Measurements from ENCODE around the gene PMIS2.
"Not testable (repeated sequence)": the region's sequence is repeated elsewhere in the genome, so short reads cannot be mapped to it uniquely, and the experiment has no call there.

PMIS2 gene

GRCh38 chr19:35601971-35602370 lies 16.0 kb downstream of the PMIS2 start:
- H3K27me3 ChIP-seq (replicated peaks; ENCODE audit: control insufficient read depth, insufficient read depth, low read length) = no peaks in the 10 kb centered on the region
- no peak overlapping the region for H3K4me3 ChIP-seq (replicated peaks; ENCODE audit: low read depth, low read length)
- H3K36me3 ChIP-seq (ENCODE audit: control insufficient read depth, insufficient read depth, low read length) = no peaks in the 10 kb centered on the region
- no peak for TF ChIP-seq CTCF (IDR thresholded peaks at IDR 0.05; ENCODE audit: insufficient read depth, low read length, poor library complexity, severe bottlenecking)
- no peak for DNase-seq (ENCODE audit: extremely low read depth, insufficient read length)

- not testable (repeated sequence) for H3K36me3 ChIP-seq (ENCODE audit: control insufficient read depth, insufficient read depth, low read length); DNase-seq (ENCODE audit: extremely low read depth, insufficient read length); H3K27me3 ChIP-seq (replicated peaks; ENCODE audit: control insufficient read depth, insufficient read depth, low read length); H3K4me3 ChIP-seq (replicated peaks; ENCODE audit: low read depth, low read length)
Observed at GRCh38 chr19:35604436-35604835, 18.5 kb downstream of the PMIS2 start.

DNA sequence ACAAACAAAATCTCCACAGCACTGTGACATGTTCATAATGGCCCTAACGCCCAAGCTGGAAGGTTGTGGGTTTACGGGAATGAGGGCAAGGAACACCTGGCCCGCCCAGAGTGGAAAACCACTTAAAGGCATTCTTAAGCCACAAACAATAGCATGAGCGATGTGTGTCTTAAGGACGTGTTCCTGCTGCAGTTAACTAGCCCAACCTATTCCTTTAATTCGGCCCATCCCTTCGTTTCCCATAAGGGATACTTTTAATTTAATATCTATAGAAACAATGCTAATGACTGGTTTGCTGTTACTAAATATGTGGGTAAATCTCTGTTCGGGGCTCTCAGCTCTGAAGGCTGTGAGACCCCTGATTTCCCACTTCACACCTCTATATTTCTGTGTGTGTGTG lies 21.2 kb downstream of the PMIS2 start:
- H3K36me3 ChIP-seq (ENCODE audit: control insufficient read depth, insufficient read depth, low read length); H3K27me3 ChIP-seq (replicated peaks; ENCODE audit: control insufficient read depth, insufficient read depth, low read length); H3K4me3 ChIP-seq (replicated peaks; ENCODE audit: low read depth, low read length); DNase-seq (ENCODE audit: extremely low read depth, insufficient read length): not testable (repeated sequence)

GRCh38 chr19:35607661-35608060 lies 21.7 kb downstream of the PMIS2 start:
- TF ChIP-seq CTCF (IDR thresholded peaks at IDR 0.05; ENCODE audit: insufficient read depth, low read length, poor library complexity, severe bottlenecking) = no peak
- H3K27me3 ChIP-seq (replicated peaks; ENCODE audit: control insufficient read depth, insufficient read depth, low read length) = no peaks in the 10 kb centered on the region
- H3K36me3 ChIP-seq (ENCODE audit: control insufficient read depth, insufficient read depth, low read length) = no peaks in the 10 kb centered on the region
- no peak overlapping the region for H3K4me3 ChIP-seq (replicated peaks; ENCODE audit: low read depth, low read length)
- DNase-seq (ENCODE audit: extremely low read depth, insufficient read length) = no peak

- DNase-seq (ENCODE audit: extremely low read depth, insufficient read length) = no peak
- Histone ChIP-seq H3K27me3 (replicated peaks; ENCODE audit: control insufficient read depth, insufficient read depth, low read length) (no peaks in the 10 kb centered on the region), H3K4me3 (replicated peaks; ENCODE audit: low read depth, low read length) (no peak overlapping the region), H3K36me3 (ENCODE audit: control insufficient read depth, insufficient read depth, low read length) (no peaks in the 10 kb centered on the region)
- TF ChIP-seq CTCF (IDR thresholded peaks at IDR 0.05; ENCODE audit: insufficient read depth, low read length, poor library complexity, severe bottlenecking) = no peak
Observed at GRCh38 chr19:35608251-35608650, 22.3 kb downstream of the PMIS2 start.

- no peak overlapping the region for H3K4me3 ChIP-seq (replicated peaks; ENCODE audit: low read depth, low read length)
- peak; percentile 5 for TF ChIP-seq CTCF (IDR thresholded peaks at IDR 0.05; ENCODE audit: insufficient read depth, low read length, poor library complexity, severe bottlenecking)
- peak; percentile 73 for DNase-seq (ENCODE audit: extremely low read depth, insufficient read length)
Observed at GRCh38 chr19:35609851-35610353, 23.9 kb downstream of the PMIS2 start.

DNA sequence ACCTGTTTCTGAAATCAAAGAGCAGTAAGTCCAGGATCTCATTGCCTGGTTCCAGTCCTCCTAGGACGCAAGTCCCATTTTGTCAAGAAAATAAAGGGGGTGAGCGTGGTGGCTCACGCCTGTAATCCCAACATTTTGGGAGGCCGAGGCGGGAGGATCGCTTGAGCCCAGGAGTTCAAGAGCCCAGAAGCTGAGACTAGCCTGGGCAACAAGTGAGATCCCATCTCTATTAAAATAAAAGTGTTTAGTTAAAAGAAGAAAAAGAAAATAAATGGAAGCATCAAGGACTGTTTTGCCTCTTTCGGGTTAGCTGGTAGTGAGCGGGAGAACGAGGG lies 26.2 kb downstream of the PMIS2 start:
- Histone ChIP-seq H3K36me3 (ENCODE audit: control insufficient read depth, insufficient read depth, low read length) (peaks cover 11% of the 10 kb centered on the region), H3K4me3 (replicated peaks; ENCODE audit: low read depth, low read length) (peak overlapping the region; percentile 19), H3K27me3 (replicated peaks; ENCODE audit: control insufficient read depth, insufficient read depth, low read length) (no peaks in the 10 kb centered on the region)
- no peak for TF ChIP-seq CTCF (IDR thresholded peaks at IDR 0.05; ENCODE audit: insufficient read depth, low read length, poor library complexity, severe bottlenecking)
- peak; percentile 39 for DNase-seq (ENCODE audit: extremely low read depth, insufficient read length)

More at GRCh38 chr19:35609851-35610353, 23.9 kb downstream of the PMIS2 start:
- Histone ChIP-seq H3K27me3 (replicated peaks; ENCODE audit: control insufficient read depth, insufficient read depth, low read length) (no peaks in the 10 kb centered on the region), H3K36me3 (ENCODE audit: control insufficient read depth, insufficient read depth, low read length) (no peaks in the 10 kb centered on the region)
